ENCODE results near the gene PDILT.
"Not testable (repeated sequence)": the region's sequence is repeated elsewhere in the genome, so short reads cannot be mapped to it uniquely, and the experiment has no call there.

The PDILT gene

DNA sequence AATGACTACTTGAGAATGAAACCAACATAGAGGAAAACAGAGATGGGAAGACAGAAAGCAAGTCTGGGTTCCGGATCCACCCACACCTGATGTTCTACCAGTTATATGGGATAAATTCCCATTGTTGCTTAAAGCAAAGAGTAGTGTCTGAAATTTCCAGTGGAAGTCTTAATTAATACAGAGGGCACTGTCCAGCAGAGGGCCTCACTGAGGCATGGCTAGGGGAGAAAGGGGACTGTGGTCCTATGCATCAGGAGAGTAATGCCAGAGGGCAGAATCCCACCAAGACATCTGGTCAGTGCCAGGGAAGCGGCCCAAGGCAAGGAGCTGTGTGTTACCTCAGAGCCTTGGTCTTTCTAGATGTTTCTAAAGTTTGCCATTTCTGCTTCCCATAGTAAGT lies 44.5 kb downstream of the PDILT start:
- DNase-seq, result peak in 1 of 2 donors; percentile 5

DNA sequence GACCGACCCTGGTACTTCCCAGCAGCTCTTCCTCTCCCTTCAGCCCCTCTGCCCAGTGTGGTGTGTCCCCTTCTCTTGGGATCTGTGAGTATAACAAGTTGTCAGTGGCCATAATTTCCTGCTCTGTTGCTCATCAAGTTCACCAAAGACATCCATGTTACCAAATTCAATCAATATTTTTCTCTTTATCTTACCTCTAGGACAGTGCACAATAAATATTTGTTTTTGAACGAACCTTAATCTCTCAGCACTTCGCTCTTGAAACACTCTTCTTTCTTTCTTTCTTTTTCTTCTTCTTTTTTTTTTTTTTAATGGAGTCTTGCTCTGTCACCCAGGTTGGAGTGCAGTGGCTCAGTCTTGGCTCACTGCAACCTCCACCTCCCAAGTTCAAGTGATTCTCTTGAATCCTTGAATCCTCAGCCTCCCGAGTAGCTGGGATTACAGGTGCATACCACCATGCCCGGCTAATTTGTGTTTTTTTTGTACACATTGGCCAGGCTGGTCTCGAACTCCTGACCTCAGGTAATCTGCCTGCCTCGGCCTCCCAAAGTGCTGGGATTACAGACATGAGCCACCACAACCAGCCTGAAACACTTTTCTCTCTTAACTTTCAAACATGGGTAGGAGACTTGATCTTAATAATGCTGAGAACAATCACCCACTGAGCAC lies 49.3 kb downstream of the PDILT start:
- no peak for DNase-seq

DNA sequence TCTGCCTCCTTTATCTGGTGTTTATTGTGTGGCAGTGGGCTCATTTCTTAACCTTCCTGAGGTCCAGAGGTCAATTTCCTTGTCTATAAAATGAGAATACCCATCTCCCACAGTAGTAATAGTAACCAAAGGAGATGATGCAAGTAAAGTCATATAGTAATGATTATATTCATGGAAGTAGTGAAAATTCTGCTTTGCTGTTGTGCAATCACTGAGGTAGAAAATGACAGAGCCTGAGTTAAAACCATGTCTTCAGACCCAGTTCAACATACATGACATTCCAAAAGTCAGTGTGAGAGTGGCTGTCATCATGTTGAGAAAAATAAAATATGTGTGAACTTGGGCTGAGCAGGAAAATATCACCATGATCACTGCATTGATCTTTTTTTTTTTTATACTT lies 51.2 kb downstream of the PDILT start:
- no peak for DNase-seq

DNA sequence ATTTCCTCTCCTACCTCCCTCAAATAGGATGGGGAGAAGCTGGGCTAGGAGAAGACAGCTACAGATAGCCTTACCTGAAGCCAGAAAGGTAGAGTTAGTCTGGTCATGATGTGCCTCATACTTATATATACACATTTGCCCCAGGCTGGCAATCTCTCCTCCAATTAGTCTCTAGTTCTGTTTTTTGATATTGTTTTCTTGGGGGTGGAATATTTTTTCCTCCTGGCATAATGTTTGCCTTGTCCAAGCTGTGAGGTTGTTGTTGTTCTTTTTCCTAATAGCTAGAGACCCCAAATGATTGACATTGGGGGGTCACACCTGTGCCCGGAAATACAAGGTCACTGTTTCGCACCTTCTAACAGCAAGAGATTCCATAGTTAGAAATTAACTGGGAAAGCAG lies 51.9 kb downstream of the PDILT start, which contains the start of gene UMOD:
Gene UMOD (minus strand): TSS at position 101 of the 400 bp plus-strand sequence. CDS start 1,978 bp downstream, outside the sequence.
- DNase-seq, result no peak

DNA sequence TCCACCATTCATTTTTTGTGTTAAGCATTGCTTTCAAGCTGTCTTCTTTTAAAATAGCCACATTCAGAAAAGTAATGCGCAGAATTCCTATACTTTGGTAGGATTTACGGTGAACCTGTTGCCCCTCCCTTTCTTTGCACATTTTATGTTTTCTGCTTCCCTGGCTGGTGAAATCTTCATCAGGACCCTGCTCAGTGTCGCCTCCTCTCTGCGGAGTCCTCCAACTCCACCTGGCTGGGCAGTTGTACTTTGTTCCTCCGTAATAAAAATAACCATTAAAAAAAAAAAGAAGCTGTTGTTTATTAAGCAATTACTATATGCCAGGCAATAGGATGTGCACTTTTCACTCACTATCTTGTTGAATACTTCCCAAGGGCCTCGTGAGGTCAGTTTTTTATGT lies 54.9 kb downstream of the PDILT start:
- no peak for DNase-seq

DNA sequence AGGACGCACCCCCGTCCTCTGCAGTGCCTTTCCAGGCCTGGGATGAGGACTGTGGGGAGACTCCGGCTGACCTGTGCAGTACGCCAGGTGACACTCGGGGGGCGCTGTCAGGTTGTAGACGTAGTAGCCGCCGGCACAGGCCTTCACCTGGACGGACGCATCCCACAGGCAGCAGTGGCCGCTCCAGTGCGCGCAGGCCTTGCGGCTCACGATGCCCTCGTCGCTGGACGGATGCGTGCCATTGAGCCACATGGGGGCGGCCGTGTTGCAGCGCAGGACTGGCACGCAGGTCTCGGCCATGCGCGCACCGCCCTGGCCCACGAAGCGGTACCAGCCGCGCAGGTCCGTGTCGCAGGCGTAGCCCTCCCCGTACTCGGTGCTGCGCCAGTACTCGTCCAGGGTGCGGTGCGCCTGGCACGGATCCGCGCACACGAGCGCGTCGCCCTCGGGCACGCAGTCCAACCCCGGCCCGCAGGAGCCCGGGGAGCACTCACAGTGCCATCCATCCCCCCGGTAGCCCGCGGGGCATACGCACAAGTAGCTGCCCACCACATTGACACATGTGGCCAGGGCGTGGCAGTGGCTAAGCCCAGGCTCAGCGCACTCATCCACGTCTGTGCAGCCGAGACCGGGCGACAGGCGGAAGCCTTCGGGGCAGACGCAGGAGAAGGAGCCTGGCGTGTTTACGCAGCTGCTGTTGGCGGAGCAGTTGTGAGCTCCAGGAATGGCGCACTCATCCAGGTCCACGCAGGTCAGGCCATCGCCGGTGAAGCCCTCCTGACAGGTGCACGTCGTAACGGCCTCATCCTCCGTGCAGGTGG lies 56.0 kb downstream of the PDILT start:
- DNase-seq, result no peak

DNA sequence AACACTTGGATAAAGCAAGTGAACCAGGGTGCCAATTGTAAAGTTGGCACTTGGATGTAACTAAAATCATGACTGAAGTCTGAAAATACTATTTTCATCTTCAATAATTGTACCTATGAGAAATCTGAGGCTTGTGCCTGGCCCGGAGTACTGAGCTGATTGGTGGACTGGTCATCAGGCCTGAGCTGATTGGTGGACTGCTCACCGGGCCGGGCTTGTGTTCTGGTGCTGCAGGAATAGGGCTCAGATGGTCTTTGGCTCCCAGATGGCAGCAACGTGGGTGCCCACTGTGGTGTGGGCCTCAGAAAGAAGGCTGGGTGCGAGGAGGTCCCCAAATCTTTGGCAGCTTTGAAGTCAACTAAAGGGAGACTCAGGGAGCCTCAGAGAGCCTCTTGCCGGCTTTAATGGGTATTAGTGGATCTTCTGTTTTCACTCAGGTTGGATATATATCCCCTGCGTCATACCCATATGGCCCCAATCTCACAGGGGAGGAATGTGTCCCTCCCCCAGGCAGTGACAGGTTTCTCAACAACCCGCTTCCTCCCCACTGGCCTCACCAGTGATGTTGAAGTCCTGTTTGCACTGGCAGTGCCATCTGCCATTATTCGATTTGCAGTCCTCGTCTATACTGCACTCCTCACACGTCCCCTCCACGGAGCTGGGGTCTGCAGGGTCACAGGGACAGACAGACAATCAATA lies 56.7 kb downstream of the PDILT start:
- no peak for DNase-seq

DNA sequence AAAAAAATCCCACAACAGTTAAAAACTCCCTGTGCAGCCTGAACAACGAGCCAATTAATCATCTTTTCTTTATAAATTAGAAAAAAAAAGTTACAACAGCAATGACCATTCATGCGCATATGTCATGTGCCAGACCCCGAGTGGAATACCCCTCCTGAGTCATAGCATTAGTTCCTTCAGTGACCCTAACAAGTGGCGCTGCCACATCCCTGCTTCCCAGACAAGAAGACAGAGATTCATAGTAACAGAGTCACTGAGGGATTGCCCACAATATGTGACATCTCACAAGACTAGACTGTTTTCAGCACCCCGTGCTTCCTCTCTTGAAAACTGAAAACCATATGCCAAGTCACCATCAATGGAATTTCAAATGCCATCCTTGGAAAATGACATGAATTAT lies 59.9 kb downstream of the PDILT start:
- DNase-seq, result no peak

DNA sequence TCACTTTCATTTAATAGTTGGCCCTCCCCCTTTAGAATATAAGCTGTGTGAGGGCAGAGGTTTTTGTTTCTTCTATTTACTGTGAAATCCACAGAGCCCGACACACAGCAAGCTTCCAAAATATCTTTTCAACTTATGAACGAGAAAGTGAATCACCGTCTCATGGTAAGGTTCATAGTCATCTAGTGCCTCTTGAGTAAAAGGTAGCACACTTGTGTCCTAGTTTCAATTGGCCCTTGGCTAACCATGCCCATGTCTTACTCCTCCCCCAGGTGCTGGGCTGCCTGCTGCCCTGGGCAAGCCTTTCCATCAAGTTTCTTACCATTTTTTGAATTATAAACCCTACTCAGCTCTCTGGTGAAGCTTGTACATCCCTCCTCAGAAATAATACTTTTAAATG lies 64.8 kb downstream of the PDILT start:
- DNase-seq, result no peak

DNA sequence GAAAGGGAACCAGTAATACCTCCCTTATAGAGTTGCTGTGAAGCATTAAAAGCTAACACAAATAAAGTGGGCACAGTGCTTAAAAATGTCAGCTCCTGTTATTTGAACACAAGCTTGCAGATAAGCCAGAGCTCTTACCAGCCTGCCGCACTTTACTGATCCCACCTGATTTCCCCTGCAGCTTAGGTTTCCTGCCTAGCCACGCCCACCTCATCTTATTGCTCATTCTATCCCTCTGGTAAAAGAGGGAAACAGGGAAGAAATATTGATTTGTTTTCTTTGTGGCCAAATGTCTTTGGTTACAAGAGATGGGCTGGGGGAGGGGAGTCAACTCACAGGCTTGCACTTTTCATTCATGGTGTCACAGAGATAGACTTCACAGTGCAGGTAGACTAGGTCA lies 67.6 kb downstream of the PDILT start:
- DNase-seq, result no peak

DNA sequence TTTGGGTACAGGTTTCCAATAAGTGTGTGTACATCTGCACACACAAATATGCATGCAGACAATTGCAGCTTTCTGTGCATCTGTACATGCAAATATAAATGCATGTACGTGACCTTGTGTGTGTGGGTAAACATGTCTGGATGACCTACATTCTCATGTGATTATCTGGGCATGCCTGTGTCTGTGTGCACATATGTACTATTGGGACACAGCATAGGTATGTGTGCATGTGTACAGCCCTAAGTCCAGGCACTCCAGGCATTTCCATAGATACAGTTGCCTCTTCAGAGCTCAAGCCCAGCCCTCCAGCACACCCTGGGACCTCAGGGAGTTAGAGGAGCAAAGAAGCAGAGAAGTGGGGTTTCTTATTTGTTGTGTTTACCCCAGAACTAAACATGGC lies 70.1 kb downstream of the PDILT start:
- DNase-seq, result no peak

DNA sequence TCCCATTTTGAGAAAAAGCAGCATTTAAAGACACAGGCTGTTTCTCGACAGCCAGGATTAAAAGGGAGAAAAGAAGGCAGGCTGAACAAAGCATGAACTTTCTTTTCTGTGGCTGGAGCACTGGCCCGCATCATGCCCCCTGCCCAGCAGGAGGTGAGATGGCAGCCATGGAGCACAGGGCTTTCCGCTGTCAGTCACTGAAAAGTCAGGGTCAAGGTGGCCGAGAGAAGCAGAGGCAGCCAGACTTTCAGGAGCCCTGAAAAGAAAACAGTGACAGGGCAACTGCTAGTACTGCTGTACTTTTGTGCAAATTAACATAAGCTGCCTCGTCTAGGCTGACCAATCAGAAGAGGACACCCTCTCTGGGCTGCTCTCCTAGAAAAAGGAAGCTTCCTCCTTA lies 71.4 kb downstream of the PDILT start:
- DNase-seq, result no peak

DNA sequence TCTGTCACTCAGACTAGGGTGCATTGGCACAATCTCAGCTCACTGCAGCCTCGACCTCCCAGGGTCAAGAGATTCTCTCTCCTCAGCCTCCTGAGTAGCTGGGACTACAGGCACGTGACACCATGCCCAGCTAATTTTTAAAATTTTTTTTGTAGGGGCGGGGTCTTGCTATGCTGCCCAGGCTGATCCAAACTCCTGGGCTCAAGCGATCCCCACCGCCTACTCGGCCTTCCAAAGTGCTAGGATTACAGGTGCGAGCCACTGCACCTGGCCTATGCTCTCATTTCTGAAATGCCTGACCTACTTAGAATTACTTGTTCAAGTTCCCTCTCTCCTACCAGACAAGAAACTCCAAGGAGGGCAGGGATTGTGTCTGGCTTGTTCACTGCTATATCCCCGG lies 72.1 kb downstream of the PDILT start:
- no peak for DNase-seq

DNA sequence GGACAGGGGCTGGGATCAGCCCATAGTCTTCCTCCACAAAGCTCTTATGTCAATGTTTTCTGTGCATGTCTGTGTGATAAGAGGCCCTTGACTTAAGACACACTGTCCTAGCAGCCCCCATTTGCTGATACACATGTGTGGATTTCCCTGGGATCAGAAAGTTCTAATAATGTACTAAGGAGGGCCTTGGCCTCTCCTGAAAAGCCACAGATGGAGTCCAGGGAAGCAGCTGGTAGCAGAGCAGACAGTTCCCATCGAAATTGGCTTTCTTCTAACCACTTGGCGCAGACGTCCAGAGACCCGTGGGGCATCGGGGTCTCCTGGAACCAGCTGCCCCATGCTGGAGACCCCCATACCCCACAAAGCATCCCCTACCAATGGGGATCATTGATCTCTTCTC lies 72.9 kb downstream of the PDILT start:
- no peak for DNase-seq

DNA sequence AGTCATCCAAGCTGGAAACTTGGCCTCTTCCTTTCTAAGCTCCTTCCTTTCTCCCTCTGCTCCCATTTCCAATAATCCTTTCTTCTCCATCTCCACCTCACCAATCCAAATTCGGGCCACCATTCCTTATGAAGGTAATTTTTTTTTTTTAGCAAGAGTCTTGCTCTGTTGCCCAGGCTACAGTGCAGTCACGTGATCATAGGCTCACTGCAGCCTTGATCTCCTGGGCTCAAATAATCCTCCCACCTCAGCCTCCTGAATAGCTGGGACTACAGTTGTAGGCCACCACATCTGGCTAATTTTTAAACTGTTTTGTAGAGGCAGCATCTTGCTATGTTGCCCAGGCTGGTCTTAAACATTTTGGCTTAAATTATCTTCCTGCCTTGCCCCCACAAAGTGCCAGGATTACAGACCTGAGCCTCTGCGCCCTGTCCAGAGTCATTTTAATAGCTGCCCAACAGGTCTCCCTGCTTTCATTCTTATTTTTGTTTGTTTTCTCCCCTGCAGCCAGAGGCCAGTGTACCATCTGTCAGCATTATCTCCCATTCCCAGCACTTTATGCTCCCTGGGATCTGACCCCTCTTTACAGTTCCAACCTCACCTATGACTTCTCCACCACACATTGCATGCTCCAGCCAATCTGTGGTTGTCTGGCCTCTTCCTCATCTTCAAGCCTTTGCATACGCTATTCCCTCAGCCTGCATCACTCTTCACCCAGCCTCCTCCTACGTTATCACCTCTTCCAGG lies 75.0 kb downstream of the PDILT start:
- no peak for DNase-seq

DNA sequence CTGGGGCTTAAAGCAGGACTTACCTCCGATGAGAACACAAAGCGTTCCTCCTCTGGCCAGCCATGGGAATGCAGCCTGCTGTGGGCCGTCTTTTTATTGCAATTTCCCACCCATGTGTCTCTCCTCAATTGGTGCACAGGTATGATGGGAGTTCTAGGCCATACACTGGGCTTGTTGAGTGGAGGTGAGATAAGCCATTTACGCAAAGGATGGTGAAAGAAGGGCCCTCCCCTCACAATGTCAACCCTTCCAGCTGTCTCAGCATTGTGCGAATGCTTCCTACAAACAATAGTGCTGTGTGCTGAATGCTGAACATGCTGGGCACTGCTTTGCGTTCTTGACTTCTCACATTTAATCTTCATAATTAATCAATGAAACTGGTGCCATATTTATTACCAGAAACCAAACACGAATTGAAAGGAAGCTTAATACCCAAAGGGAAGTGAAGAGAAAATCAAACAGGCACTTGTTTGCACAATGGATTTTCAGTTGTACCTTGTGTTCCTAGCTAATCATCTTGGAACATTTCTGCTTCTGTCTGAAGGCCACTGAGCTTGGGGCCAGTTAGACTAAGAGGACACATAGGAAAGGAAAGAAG lies 77.0 kb downstream of the PDILT start, which contains the start of gene GP2:
Gene GP2 (minus strand): TSS at position 70 of the 598 bp plus-strand sequence. CDS start 1,082 bp downstream, outside the sequence.
- no peak for DNase-seq

DNA sequence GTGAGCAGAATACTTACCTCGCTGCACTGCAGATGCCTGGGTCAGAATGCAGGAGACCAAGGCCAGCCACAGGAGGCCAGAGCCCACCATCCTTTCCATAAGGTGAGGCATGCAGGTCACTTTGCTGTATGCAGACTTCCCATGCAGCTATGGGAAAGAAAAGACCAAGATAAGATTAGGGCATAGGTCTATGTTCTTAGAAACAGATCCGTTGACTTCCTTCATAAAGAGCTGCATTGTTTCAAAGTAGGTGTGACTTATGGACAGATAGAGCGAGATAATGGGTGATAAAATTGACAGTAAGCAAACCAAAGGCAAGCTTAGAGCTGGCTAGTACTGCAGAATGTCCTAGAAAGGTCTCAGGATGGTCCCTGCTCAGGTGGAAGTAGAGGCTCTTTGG lies 78.2 kb downstream of the PDILT start:
- DNase-seq, result no peak

DNA sequence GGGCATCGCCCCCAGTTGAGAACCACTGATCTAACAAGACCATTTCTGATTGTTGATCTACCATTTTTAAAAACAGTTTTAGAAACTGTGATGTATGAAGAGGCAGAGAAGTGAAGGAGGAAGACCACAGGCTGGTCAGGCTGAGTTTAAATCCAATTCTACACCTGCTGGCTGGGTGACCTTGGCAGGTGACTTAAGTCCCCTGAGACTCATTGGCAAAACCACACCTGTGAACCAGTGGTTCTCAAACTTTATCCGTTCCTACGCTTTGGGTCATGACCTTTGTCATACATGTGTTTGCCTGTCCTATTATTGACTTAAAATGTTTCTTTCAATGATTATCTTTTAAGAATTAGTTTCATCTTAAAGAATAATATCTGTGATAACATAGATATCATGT lies 79.5 kb downstream of the PDILT start:
- DNase-seq, result no peak

DNA sequence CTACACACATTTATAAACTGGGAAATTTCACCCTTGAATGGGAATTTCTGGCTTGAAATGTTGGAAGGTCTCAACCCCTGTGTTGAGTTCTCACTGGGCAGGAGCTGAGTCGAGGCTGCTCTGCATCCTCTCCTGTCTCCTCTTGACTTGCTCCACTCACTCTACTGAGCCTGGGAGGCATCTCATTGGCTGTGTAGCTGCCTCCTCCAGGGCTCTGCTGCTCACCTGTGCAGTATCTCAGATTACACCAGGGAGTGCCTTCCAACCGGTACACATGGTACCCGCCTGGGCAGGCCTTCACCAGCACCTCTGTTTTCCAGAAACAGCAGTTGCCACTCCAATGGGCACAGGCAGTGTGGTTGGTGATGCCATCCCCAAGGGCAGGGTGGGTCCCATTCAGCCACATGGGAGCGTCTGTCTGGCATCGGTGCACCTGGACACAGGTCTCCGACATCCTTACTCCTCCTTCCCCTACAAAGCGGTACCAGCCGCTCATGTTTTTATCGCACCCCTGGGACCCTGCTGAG lies 80.9 kb downstream of the PDILT start:
- no peak for DNase-seq

DNA sequence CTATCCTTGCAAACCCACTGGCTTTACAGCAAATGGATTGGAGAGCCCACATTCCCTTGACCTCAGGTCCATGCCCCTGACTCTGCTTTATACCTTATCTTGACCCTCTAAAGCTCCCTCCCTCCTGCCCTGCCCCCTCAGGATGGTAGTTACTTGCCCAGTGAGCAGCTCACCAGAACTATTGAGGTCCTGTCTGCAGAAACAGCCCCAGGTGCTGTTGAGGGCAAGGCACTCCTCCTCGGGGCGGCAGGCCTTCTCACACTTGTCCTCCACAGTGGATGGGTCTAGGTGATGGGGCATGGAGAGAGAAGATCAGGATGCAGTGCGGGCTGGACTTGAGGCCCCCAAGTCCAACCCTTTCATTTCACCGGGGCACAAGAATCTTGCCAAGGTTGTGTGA lies 81.8 kb downstream of the PDILT start:
- DNase-seq, result no peak

DNA sequence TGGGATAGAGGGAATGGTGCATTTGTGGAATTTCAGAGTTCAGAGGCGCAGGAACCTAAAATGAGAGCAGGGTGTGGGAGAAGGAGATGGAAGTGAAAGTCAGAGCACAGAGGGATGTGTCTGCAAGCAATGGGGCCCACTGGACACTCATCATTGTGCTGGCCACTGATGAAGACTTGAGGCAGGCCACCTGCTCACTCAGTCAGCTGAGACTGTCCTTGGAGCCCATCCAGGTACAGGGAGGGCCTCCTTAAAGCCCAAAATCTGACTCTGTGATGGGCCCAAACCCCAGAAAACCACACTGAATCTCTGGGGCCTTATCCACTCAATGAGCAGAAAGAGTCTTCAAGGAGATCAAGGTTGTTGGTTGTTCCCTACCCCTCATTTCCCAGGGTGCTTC lies 82.9 kb downstream of the PDILT start:
- DNase-seq, result no peak

DNA sequence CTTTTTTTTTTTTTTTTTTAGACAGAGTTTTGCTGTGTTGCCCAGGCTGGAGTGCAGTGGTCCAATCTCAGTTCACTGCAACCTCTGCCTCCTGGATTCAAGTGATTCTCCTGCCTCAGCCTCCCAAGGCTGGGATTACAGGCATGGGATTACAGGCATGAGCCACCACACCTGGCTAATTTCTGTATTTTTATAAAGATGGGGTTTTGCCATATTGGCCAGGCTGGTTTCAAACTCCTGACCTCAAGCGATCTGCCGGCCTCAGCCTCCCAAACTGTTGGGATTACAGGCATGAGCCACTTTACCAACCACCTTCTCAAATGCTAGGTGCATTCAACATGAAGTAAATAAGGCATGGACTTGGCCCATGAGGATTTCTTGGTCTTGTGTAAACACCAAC lies 83.5 kb downstream of the PDILT start:
- not testable (repeated sequence) for DNase-seq

All from inflammatory macrophage (primary cell).